ENCODE data around the gene ZFAND2A.
A peak's percentile ranks its signal among the peaks of the same experiment; 100 is the strongest.
"Not testable (repeated sequence)": the region's sequence is repeated elsewhere in the genome, so short reads cannot be mapped to it uniquely, and the experiment has no call there.

ZFAND2A gene

GRCh38 chr7:1159891-1160669, at the start of gene ZFAND2A:
ZFAND2A (minus strand) TSS chr7:1160196; CDS start chr7:1158212, 1,984 bp downstream.
- Histone ChIP-seq H3K9me3 (ENCODE audit: severe bottlenecking) (no peaks in the 10 kb centered on the region), H3K36me3 (peaks cover 25% of the 10 kb centered on the region), H3K27me3 (ENCODE audit: insufficient read depth, low read depth, severe bottlenecking) (no peaks in the 10 kb centered on the region), H3K4me3 (ENCODE audit: low read depth, low read length) (peak within 1 kb of the TSS; percentile 83), H3K27ac (peak within 1 kb of the TSS; percentile 87)
- no peak for TF ChIP-seq CTCF (IDR thresholded peaks at IDR 0.05; ENCODE audit: low read depth, low read length)
- DNase-seq, result peak; percentile 99

- no peak for TF ChIP-seq CTCF (IDR thresholded peaks at IDR 0.05; ENCODE audit: low read depth, low read length)
- no peak for DNase-seq
- Histone ChIP-seq H3K36me3 (no peaks in the 10 kb centered on the region), H3K4me3 (ENCODE audit: low read depth, low read length) (no peak overlapping the region), H3K27ac (no peak overlapping the region), H3K9me3 (ENCODE audit: severe bottlenecking) (no peaks in the 10 kb centered on the region), H3K27me3 (ENCODE audit: insufficient read depth, low read depth, severe bottlenecking) (no peaks in the 10 kb centered on the region)
Measured at GRCh38 chr7:1209097-1209496, 49.1 kb upstream of the ZFAND2A start.

GRCh38 chr7:1205742-1206141, 45.7 kb upstream of the ZFAND2A start:
- H3K36me3 ChIP-seq; DNase-seq; H3K27me3 ChIP-seq (ENCODE audit: insufficient read depth, low read depth, severe bottlenecking); H3K27ac ChIP-seq; H3K9me3 ChIP-seq (ENCODE audit: severe bottlenecking); H3K4me3 ChIP-seq (ENCODE audit: low read depth, low read length): not testable (repeated sequence)

- no peak overlapping the region for H3K27ac ChIP-seq
- no peaks in the 10 kb centered on the region for H3K27me3 ChIP-seq (ENCODE audit: insufficient read depth, low read depth, severe bottlenecking)
- no peak overlapping the region for H3K4me3 ChIP-seq (ENCODE audit: low read depth, low read length)
- TF ChIP-seq CTCF (IDR thresholded peaks at IDR 0.05; ENCODE audit: low read depth, low read length), result no peak
- no peak for DNase-seq
- H3K36me3 ChIP-seq, result no peaks in the 10 kb centered on the region
- no peaks in the 10 kb centered on the region for H3K9me3 ChIP-seq (ENCODE audit: severe bottlenecking)
Measured at GRCh38 chr7:1204460-1205140, 44.6 kb upstream of the ZFAND2A start.

GRCh38 chr7:1202914-1203313, 42.9 kb upstream of the ZFAND2A start:
- not testable (repeated sequence) for H3K4me3 ChIP-seq (ENCODE audit: low read depth, low read length); DNase-seq; H3K9me3 ChIP-seq (ENCODE audit: severe bottlenecking); H3K36me3 ChIP-seq; H3K27me3 ChIP-seq (ENCODE audit: insufficient read depth, low read depth, severe bottlenecking); H3K27ac ChIP-seq

GRCh38 chr7:1201916-1202315, 41.9 kb upstream of the ZFAND2A start:
- Histone ChIP-seq H3K9me3 (ENCODE audit: severe bottlenecking) (no peaks in the 10 kb centered on the region), H3K36me3 (no peaks in the 10 kb centered on the region), H3K4me3 (ENCODE audit: low read depth, low read length) (no peak overlapping the region), H3K27ac (no peak overlapping the region), H3K27me3 (ENCODE audit: insufficient read depth, low read depth, severe bottlenecking) (no peaks in the 10 kb centered on the region)
- no peak for TF ChIP-seq CTCF (IDR thresholded peaks at IDR 0.05; ENCODE audit: low read depth, low read length)
- no peak for DNase-seq

Data from WERI-Rb-1 (cell line).